Measurements from ENCODE around the gene LMTK2.

- TF ChIP-seq GATA2 (IDR thresholded peaks at IDR 0.05; ENCODE audit: low read depth, low read length) (no peak), GATA3 (IDR thresholded peaks at IDR 0.05; ENCODE audit: low read depth, low read length) (no peak)
Measured at GRCh38 chr7:98212532-98213041, 105.9 kb downstream of the LMTK2 start.

Measured in SH-SY5Y (cell line).